Measurements from ENCODE around the gene TTC34. TPM values are rescaled to one million over a fixed set of nuclear protein-coding genes. Genes with fewer than 3 reads are reported as not detected.

TTC34 gene
- total RNA-seq, 2 experiments from 2014 or later: 1.5 to 1.6 TPM

- Mint-ChIP-seq H3K27ac (no peak overlapping the region), H3K4me3 (no peak overlapping the region), H3K36me3 (ENCODE audit: low read depth) (no peaks in the 10 kb centered on the region), H3K9me3 (no peaks in the 10 kb centered on the region), H3K4me1 (no peaks in the 10 kb centered on the region), H3K27me3 (no peaks in the 10 kb centered on the region)
- CTCF ChIA-PET: no interaction called here
- POLR2A ChIA-PET: no interaction called here
- no peak for DNase-seq
Measured at GRCh38 chr1:2812939-2813653, 11.6 kb upstream of the TTC34 start.

GRCh38 chr1:2812136-2812535, 10.6 kb upstream of the TTC34 start:
- H3K4me1 Mint-ChIP-seq: no peaks in the 10 kb centered on the region
- no peaks in the 10 kb centered on the region for H3K9me3 Mint-ChIP-seq
- H3K4me3 Mint-ChIP-seq: no peak overlapping the region
- POLR2A ChIA-PET: no interaction called here
- H3K36me3 Mint-ChIP-seq (ENCODE audit: low read depth): no peaks in the 10 kb centered on the region
- no peaks in the 10 kb centered on the region for H3K27me3 Mint-ChIP-seq
- no peak overlapping the region for H3K27ac Mint-ChIP-seq
- DNase-seq: no peak
- CTCF ChIA-PET: no interaction called here

GRCh38 chr1:2811533-2811918, 10.0 kb upstream of the TTC34 start:
- Mint-ChIP-seq H3K4me1 (no peaks in the 10 kb centered on the region), H3K36me3 (ENCODE audit: low read depth) (no peaks in the 10 kb centered on the region), H3K4me3 (no peak overlapping the region), H3K27me3 (no peaks in the 10 kb centered on the region), H3K27ac (no peak overlapping the region), H3K9me3 (no peaks in the 10 kb centered on the region)
- ChIA-PET CTCF (no interaction called here), POLR2A (no interaction called here)
- DNase-seq: no peak

GRCh38 chr1:2810899-2811532, 9.5 kb upstream of the TTC34 start:
- CTCF ChIA-PET: no interaction called here
- Mint-ChIP-seq H3K4me1 (no peaks in the 10 kb centered on the region), H3K4me3 (no peak overlapping the region), H3K27ac (no peak overlapping the region), H3K27me3 (no peaks in the 10 kb centered on the region), H3K9me3 (no peaks in the 10 kb centered on the region), H3K36me3 (ENCODE audit: low read depth) (no peaks in the 10 kb centered on the region)
- POLR2A ChIA-PET: no interaction called here
- DNase-seq: no peak

- no peaks in the 10 kb centered on the region for H3K9me3 Mint-ChIP-seq
- DNase-seq: no peak
- no peak overlapping the region for H3K4me3 Mint-ChIP-seq
- no peaks in the 10 kb centered on the region for H3K27me3 Mint-ChIP-seq
- CTCF ChIA-PET: no interaction called here
- POLR2A ChIA-PET: no interaction called here
- H3K4me1 Mint-ChIP-seq: no peaks in the 10 kb centered on the region
- no peaks in the 10 kb centered on the region for H3K36me3 Mint-ChIP-seq (ENCODE audit: low read depth)
- no peak overlapping the region for H3K27ac Mint-ChIP-seq
Measured at GRCh38 chr1:2810281-2810680, 8.8 kb upstream of the TTC34 start.

- H3K36me3 Mint-ChIP-seq (ENCODE audit: low read depth): no peaks in the 10 kb centered on the region
- ChIA-PET POLR2A (no interaction called here), CTCF (no interaction called here)
- no peak overlapping the region for H3K27ac Mint-ChIP-seq
- H3K4me1 Mint-ChIP-seq: no peaks in the 10 kb centered on the region
- H3K27me3 Mint-ChIP-seq: no peaks in the 10 kb centered on the region
- no peaks in the 10 kb centered on the region for H3K9me3 Mint-ChIP-seq
- no peak overlapping the region for H3K4me3 Mint-ChIP-seq
- no peak for DNase-seq
Measured at GRCh38 chr1:2809656-2810055, 8.2 kb upstream of the TTC34 start.

GRCh38 chr1:2808831-2809605, 7.5 kb upstream of the TTC34 start:
- ChIA-PET CTCF (no interaction called here), POLR2A (no interaction called here)
- DNase-seq: no peak
- H3K4me3 Mint-ChIP-seq: no peak overlapping the region
- H3K27ac Mint-ChIP-seq: no peak overlapping the region
- no peaks in the 10 kb centered on the region for H3K9me3 Mint-ChIP-seq
- H3K36me3 Mint-ChIP-seq (ENCODE audit: low read depth): no peaks in the 10 kb centered on the region
- H3K27me3 Mint-ChIP-seq: no peaks in the 10 kb centered on the region
- no peaks in the 10 kb centered on the region for H3K4me1 Mint-ChIP-seq

- Mint-ChIP-seq H3K9me3 (no peaks in the 10 kb centered on the region), H3K27ac (no peak overlapping the region), H3K4me1 (no peaks in the 10 kb centered on the region), H3K36me3 (ENCODE audit: low read depth) (no peaks in the 10 kb centered on the region), H3K27me3 (no peaks in the 10 kb centered on the region), H3K4me3 (no peak overlapping the region)
- ChIA-PET POLR2A (no interaction called here), CTCF (no interaction called here)
- no peak for DNase-seq
Measured at GRCh38 chr1:2808386-2808705, 6.9 kb upstream of the TTC34 start.

GRCh38 chr1:2807678-2808385, 6.3 kb upstream of the TTC34 start:
- Mint-ChIP-seq H3K27me3 (no peaks in the 10 kb centered on the region), H3K4me1 (no peaks in the 10 kb centered on the region), H3K4me3 (no peak overlapping the region), H3K36me3 (ENCODE audit: low read depth) (no peaks in the 10 kb centered on the region), H3K9me3 (no peaks in the 10 kb centered on the region), H3K27ac (no peak overlapping the region)
- DNase-seq: no peak
- ChIA-PET POLR2A (no interaction called here), CTCF (no interaction called here)

- POLR2A ChIA-PET: no interaction called here
- H3K27me3 Mint-ChIP-seq: no peaks in the 10 kb centered on the region
Measured at GRCh38 chr1:2807036-2807435, 5.5 kb upstream of the TTC34 start.

GRCh38 chr1:2806591-2806990, 5.1 kb upstream of the TTC34 start:
- CTCF ChIA-PET: no interaction called here
- Mint-ChIP-seq H3K36me3 (ENCODE audit: low read depth) (no peaks in the 10 kb centered on the region), H3K4me3 (no peak overlapping the region), H3K27ac (no peak overlapping the region), H3K27me3 (no peaks in the 10 kb centered on the region), H3K9me3 (no peaks in the 10 kb centered on the region), H3K4me1 (no peaks in the 10 kb centered on the region)
- DNase-seq: no peak
- POLR2A ChIA-PET: no interaction called here

More at GRCh38 chr1:2807036-2807435, 5.5 kb upstream of the TTC34 start:
- Mint-ChIP-seq H3K36me3 (ENCODE audit: low read depth) (no peaks in the 10 kb centered on the region), H3K4me1 (no peaks in the 10 kb centered on the region), H3K27ac (no peak overlapping the region), H3K4me3 (no peak overlapping the region), H3K9me3 (no peaks in the 10 kb centered on the region)
- no peak for DNase-seq
- CTCF ChIA-PET: no interaction called here

GRCh38 chr1:2805801-2806430, 4.4 kb upstream of the TTC34 start:
- H3K27me3 Mint-ChIP-seq: no peaks in the 10 kb centered on the region
- no peaks in the 10 kb centered on the region for H3K36me3 Mint-ChIP-seq (ENCODE audit: low read depth)
- no peak overlapping the region for H3K4me3 Mint-ChIP-seq
- no peak for DNase-seq
- CTCF ChIA-PET: no interaction called here
- no peak overlapping the region for H3K27ac Mint-ChIP-seq
- H3K9me3 Mint-ChIP-seq: no peaks in the 10 kb centered on the region
- peaks cover 3% of the 10 kb centered on the region for H3K4me1 Mint-ChIP-seq
- POLR2A ChIA-PET: no interaction called here

GRCh38 chr1:2804628-2805351, 3.3 kb upstream of the TTC34 start:
- CTCF ChIA-PET: no interaction called here
- no peaks in the 10 kb centered on the region for H3K36me3 Mint-ChIP-seq (ENCODE audit: low read depth)
- no peaks in the 10 kb centered on the region for H3K9me3 Mint-ChIP-seq
- DNase-seq: no peak
- peaks cover 3% of the 10 kb centered on the region for H3K4me1 Mint-ChIP-seq
- H3K27ac Mint-ChIP-seq: no peak overlapping the region
- no peak overlapping the region for H3K4me3 Mint-ChIP-seq
- POLR2A ChIA-PET: no interaction called here
- no peaks in the 10 kb centered on the region for H3K27me3 Mint-ChIP-seq

Measured in activated CD4-positive, alpha-beta memory T cell treated with anti-CD3 and anti-CD28 coated beads, Interleukin-2, amount 10 ng/mL, durations not matched to agents 7 days and 5 days (primary cell).